Measurements from ENCODE around the gene C11orf54.

The C11orf54 gene

DNA sequence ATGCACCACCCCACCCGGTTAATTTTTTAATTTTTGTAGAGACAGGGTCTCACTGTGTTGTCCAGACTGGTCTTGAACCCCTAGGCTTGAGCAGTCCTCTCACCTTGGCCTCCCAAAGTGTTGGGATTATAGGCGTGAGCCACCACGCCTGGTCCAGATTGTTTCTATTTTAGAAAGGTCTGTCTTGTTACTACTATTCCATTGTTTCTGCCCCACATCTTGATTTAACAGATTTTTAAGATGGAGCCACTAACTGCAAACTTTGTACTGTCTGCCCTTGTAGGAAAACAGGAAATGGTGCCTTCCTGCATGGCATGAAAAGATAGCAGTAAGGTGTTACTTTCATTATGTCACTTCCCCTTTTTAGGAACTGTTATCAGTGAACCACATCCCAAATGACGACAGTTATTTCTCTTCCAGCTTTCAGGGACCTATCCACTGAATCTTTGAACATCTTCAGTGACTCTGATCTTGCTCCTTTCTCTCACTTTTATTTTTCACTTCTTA, 23.4 kb upstream of the C11orf54 start:
- no peak for TF ChIP-seq EZH2 (IDR thresholded peaks at IDR 0.05; ENCODE audit: borderline replicate concordance, low read depth, low read length, severe bottlenecking)
- TF ChIP-seq, protein P1, sequence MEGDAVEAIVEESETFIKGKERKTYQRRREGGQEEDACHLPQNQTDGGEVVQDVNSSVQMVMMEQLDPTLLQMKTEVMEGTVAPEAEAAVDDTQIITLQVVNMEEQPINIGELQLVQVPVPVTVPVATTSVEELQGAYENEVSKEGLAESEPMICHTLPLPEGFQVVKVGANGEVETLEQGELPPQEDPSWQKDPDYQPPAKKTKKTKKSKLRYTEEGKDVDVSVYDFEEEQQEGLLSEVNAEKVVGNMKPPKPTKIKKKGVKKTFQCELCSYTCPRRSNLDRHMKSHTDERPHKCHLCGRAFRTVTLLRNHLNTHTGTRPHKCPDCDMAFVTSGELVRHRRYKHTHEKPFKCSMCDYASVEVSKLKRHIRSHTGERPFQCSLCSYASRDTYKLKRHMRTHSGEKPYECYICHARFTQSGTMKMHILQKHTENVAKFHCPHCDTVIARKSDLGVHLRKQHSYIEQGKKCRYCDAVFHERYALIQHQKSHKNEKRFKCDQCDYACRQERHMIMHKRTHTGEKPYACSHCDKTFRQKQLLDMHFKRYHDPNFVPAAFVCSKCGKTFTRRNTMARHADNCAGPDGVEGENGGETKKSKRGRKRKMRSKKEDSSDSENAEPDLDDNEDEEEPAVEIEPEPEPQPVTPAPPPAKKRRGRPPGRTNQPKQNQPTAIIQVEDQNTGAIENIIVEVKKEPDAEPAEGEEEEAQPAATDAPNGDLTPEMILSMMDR (IDR thresholded peaks at IDR 0.05; ENCODE audit: borderline replicate concordance, extremely low read depth, low read length, poor library complexity, severe bottlenecking) = no peak
- no peak overlapping the region for H3K4me3 ChIP-seq (ENCODE audit: low read depth in 1 of 2, low read length in 2 of 2)

GRCh38 chr11:93719310-93719709, 22.2 kb upstream of the C11orf54 start:
- ATAC-seq (ENCODE audit: insufficient read depth, low read depth) (no peak), DNase-seq (no peak)
- peaks cover 11% of the 10 kb centered on the region; the same call in 1 of the 2 replicates for H4K20me1 ChIP-seq (ENCODE audit: insufficient read depth, low read length)
- no peak overlapping the region for H2AFZ ChIP-seq (ENCODE audit: low read depth, low read length)
- H3K27ac ChIP-seq (ENCODE audit: low read length) = no peak overlapping the region
- H3K9ac ChIP-seq (ENCODE audit: low read depth, low read length) = no peak overlapping the region
- H3K27me3 ChIP-seq (ENCODE audit: insufficient read depth, low read length, poor library complexity) = no peaks in the 10 kb centered on the region
- H3K9me3 ChIP-seq (ENCODE audit: insufficient read depth, low read length, severe bottlenecking) = no peaks in the 10 kb centered on the region
- H3K4me1 ChIP-seq (ENCODE audit: insufficient read depth, low read length) = peaks cover 31% of the 10 kb centered on the region
- peaks cover 24% of the 10 kb centered on the region for H3K79me2 ChIP-seq (ENCODE audit: insufficient read depth, low read length)
- no peak overlapping the region for H3K4me3 ChIP-seq (ENCODE audit: low read depth in 1 of 2, low read length in 2 of 2)
- H3K36me3 ChIP-seq (ENCODE audit: insufficient read depth, low read length) = peaks cover 90% of the 10 kb centered on the region
- TF ChIP-seq, protein P1 (IDR thresholded peaks at IDR 0.05; ENCODE audit: borderline replicate concordance, extremely low read depth, low read length, poor library complexity, severe bottlenecking) = no peak
- TF ChIP-seq EZH2 (IDR thresholded peaks at IDR 0.05; ENCODE audit: borderline replicate concordance, low read depth, low read length, severe bottlenecking) = no peak
- no peak overlapping the region for H3K4me2 ChIP-seq (ENCODE audit: insufficient read depth, low read length)

More for the DNA sequence above, 23.4 kb upstream of the C11orf54 start:
- H2AFZ ChIP-seq (ENCODE audit: low read depth, low read length) = no peak overlapping the region
- H4K20me1 ChIP-seq (ENCODE audit: insufficient read depth, low read length) = peaks cover 12% of the 10 kb centered on the region; the same call in 1 of the 2 replicates
- ATAC-seq (ENCODE audit: insufficient read depth, low read depth) = peak; percentile 63
- H3K4me2 ChIP-seq (ENCODE audit: insufficient read depth, low read length) = no peak overlapping the region
- H3K4me1 ChIP-seq (ENCODE audit: insufficient read depth, low read length) = peaks cover 31% of the 10 kb centered on the region
- H3K27ac ChIP-seq (ENCODE audit: low read length) = peak overlapping the region; percentile 61
- H3K9me3 ChIP-seq (ENCODE audit: insufficient read depth, low read length, severe bottlenecking) = no peaks in the 10 kb centered on the region
- DNase-seq = no peak
- peaks cover 91% of the 10 kb centered on the region for H3K36me3 ChIP-seq (ENCODE audit: insufficient read depth, low read length)
- no peaks in the 10 kb centered on the region for H3K27me3 ChIP-seq (ENCODE audit: insufficient read depth, low read length, poor library complexity)
- no peak overlapping the region for H3K9ac ChIP-seq (ENCODE audit: low read depth, low read length)
- H3K79me2 ChIP-seq (ENCODE audit: insufficient read depth, low read length) = peaks cover 27% of the 10 kb centered on the region

GRCh38 chr11:93720522-93720921, 20.9 kb upstream of the C11orf54 start:
- DNase-seq = no peak

More at GRCh38 chr11:93720522-93720921, 20.9 kb upstream of the C11orf54 start:
- H4K20me1 ChIP-seq (ENCODE audit: insufficient read depth, low read length) = peaks cover under 1% of the 10 kb centered on the region; the same call in 1 of the 2 replicates
- H3K27me3 ChIP-seq (ENCODE audit: insufficient read depth, low read length, poor library complexity) = no peaks in the 10 kb centered on the region
- no peak overlapping the region for H2AFZ ChIP-seq (ENCODE audit: low read depth, low read length)
- no peak overlapping the region for H3K27ac ChIP-seq (ENCODE audit: low read length)
- H3K4me2 ChIP-seq (ENCODE audit: insufficient read depth, low read length) = no peak overlapping the region
- no peak overlapping the region for H3K9ac ChIP-seq (ENCODE audit: low read depth, low read length)
- H3K36me3 ChIP-seq (ENCODE audit: insufficient read depth, low read length) = peaks cover 88% of the 10 kb centered on the region
- no peaks in the 10 kb centered on the region for H3K9me3 ChIP-seq (ENCODE audit: insufficient read depth, low read length, severe bottlenecking)
- no peak for ATAC-seq (ENCODE audit: insufficient read depth, low read depth)
- H3K79me2 ChIP-seq (ENCODE audit: insufficient read depth, low read length) = peaks cover 14% of the 10 kb centered on the region; the same call in 1 of the 2 replicates
- TF ChIP-seq, protein P1 (IDR thresholded peaks at IDR 0.05; ENCODE audit: borderline replicate concordance, extremely low read depth, low read length, poor library complexity, severe bottlenecking) = no peak
- TF ChIP-seq EZH2 (IDR thresholded peaks at IDR 0.05; ENCODE audit: borderline replicate concordance, low read depth, low read length, severe bottlenecking) = no peak
- H3K4me1 ChIP-seq (ENCODE audit: insufficient read depth, low read length) = peaks cover 26% of the 10 kb centered on the region
- H3K4me3 ChIP-seq (ENCODE audit: low read depth in 1 of 2, low read length in 2 of 2) = no peak overlapping the region

Measured in DND-41 (cell line).